IMR-90 (cell line): ENCODE measurements around the gene TMEM176A. TPM values are rescaled to one million over a fixed set of nuclear protein-coding genes. Genes with fewer than 3 reads are reported as not detected.

Experiments used
- ATAC-seq: fragments of 200-7000 bp; cut with Tn5 transposase; 2 replicates; pipeline ENCODE4 v1.9.1; 2020; ENCODE audit warnings: low read depth, mild to moderate bottlenecking, moderate library complexity
- BruUV-seq: library from RNA; stranded (reverse); fragments of 400-500 nt; replicated peaks from 2 replicates; lab custom pipeline; 2021; lab: Mats Ljungman, UMichigan
- CTCF ChIA-PET: fragments of 300-600 bp; formaldehyde crosslinking; extraction: SDS; loops from one replicate; lab custom pipeline; 2021; ENCODE audit warnings: antibody characterized with exemption; lab: Yijun Ruan, JAX
- POLR2A ChIA-PET: fragments of 300-600 bp; sonication (Branson Sonifier 250); formaldehyde crosslinking; loops from one replicate; lab custom pipeline; 2022; ENCODE audit warnings: antibody characterized with exemption; ENCODE audit not compliant: unreplicated experiment; lab: Charles Lee
- DNase-seq: peaks from one replicate; pipeline ENCODE4 v3.0.0; 2013
- H2AFZ ChIP-seq: replicated peaks from 2 replicates; pipeline ENCODE3; 2013; ENCODE audit warnings: low read length, mild to moderate bottlenecking; ENCODE audit not compliant: poor library complexity
- H2AK5ac ChIP-seq: 2 replicates; pipeline ENCODE4 v1.6.1; 2013; ENCODE audit warnings: low read depth, low read length, inconsistent platforms
- H2AK9ac ChIP-seq: replicated peaks from 2 replicates; pipeline ENCODE3; 2013; ENCODE audit warnings: mild to moderate bottlenecking, low read depth, low read length, moderate library complexity; ENCODE audit not compliant: poor library complexity
- H2BK120ac ChIP-seq: 2 replicates; pipeline ENCODE4 v1.6.1; 2013; ENCODE audit warnings: low read depth, low read length, inconsistent platforms
- H2BK15ac ChIP-seq: 3 replicates; pipeline ENCODE4 v1.6.1; 2013; ENCODE audit warnings: low read depth, low read length, inconsistent platforms
- H2BK20ac ChIP-seq: 2 replicates; pipeline ENCODE4 v1.6.1; 2013; ENCODE audit warnings: low read depth, mild to moderate bottlenecking, inconsistent platforms, low read length, moderate library complexity
- H2BK5ac ChIP-seq: 2 replicates; pipeline ENCODE4 v1.6.1; 2013; ENCODE audit warnings: mild to moderate bottlenecking, low read depth, low read length, inconsistent platforms; ENCODE audit not compliant: poor library complexity, severe bottlenecking
- H3K14ac ChIP-seq: replicated peaks from 2 replicates; pipeline ENCODE4 v1.6.1; 2013; ENCODE audit warnings: low read depth, low read length, inconsistent platforms
- H3K18ac ChIP-seq: 2 replicates; pipeline ENCODE4 v1.6.1; 2013; ENCODE audit warnings: low read depth, low read length, control low read depth
- H3K23ac ChIP-seq: 2 replicates; pipeline ENCODE4 v1.6.1; 2013; ENCODE audit warnings: low read depth, low read length, inconsistent platforms
- H3K27ac ChIP-seq: 2 replicates; pipeline ENCODE4 v1.5.1; 2013; ENCODE audit warnings: mild to moderate bottlenecking, control low read depth, low read length; ENCODE audit not compliant: insufficient read depth
- H3K27me3 ChIP-seq: 2 replicates; pipeline ENCODE4 v1.6.1; 2013; ENCODE audit warnings: low read length; ENCODE audit not compliant: control insufficient read depth, insufficient read depth
- H3K36me3 ChIP-seq: 2 replicates; pipeline ENCODE4 v1.6.1; 2013; ENCODE audit warnings: low read length, mixed read lengths; ENCODE audit not compliant: control insufficient read depth, insufficient read depth
- H3K4ac ChIP-seq: 2 replicates; pipeline ENCODE4 v1.6.1; 2013; ENCODE audit warnings: low read depth, low read length, inconsistent platforms
- H3K4me1 ChIP-seq: 2 replicates; pipeline ENCODE4 v1.6.1; 2013; ENCODE audit warnings: low read length, mixed read lengths; ENCODE audit not compliant: control insufficient read depth, insufficient read depth
- H3K4me2 ChIP-seq: 2 replicates; pipeline ENCODE4 v1.6.1; 2013; ENCODE audit warnings: low read depth, mild to moderate bottlenecking, control low read depth, low read length, moderate library complexity
- H3K4me3 ChIP-seq: 2 replicates; pipeline ENCODE4 v1.5.1; 2013; ENCODE audit warnings: low read depth, mild to moderate bottlenecking, control low read depth, low read length, moderate library complexity; ENCODE audit not compliant: insufficient read depth
- H3K56ac ChIP-seq: 2 replicates; pipeline ENCODE4 v1.6.1; 2013; ENCODE audit warnings: low read length, inconsistent platforms; ENCODE audit not compliant: insufficient read depth; ENCODE audit errors: extremely low read depth
- H3K79me1 ChIP-seq, 2 experiments: 2 replicates each; pipeline ENCODE4 v1.6.1; 2013; ENCODE audit warnings: low read length in 2 of 2, inconsistent platforms in 1 of 2, low read depth in 1 of 2
- H3K9ac ChIP-seq: 2 replicates; pipeline ENCODE4 v1.6.1; 2013; ENCODE audit warnings: low read depth, low read length, control low read depth
- H3K9me1 ChIP-seq: 2 replicates; pipeline ENCODE4 v1.6.1; 2013; ENCODE audit warnings: low read length, inconsistent platforms; ENCODE audit not compliant: insufficient read depth
- H3K9me3 ChIP-seq: 2 replicates; pipeline ENCODE4 v1.6.1; 2013; ENCODE audit warnings: low read length; ENCODE audit not compliant: control insufficient read depth, insufficient read depth
- H4K20me1 ChIP-seq: 2 replicates; pipeline ENCODE4 v1.6.1; 2013; ENCODE audit warnings: low read length, inconsistent platforms; ENCODE audit not compliant: insufficient read depth
- H4K5ac ChIP-seq: 2 replicates; pipeline ENCODE4 v1.6.1; 2013; ENCODE audit warnings: mild to moderate bottlenecking, low read depth, low read length, control low read depth
- H4K8ac ChIP-seq, 2 experiments: 2 replicates each; pipeline ENCODE4 v1.6.1; 2013; ENCODE audit warnings: low read depth in 2 of 2, low read length in 2 of 2, control low read depth in 1 of 2, inconsistent platforms in 1 of 2
- H4K91ac ChIP-seq: 2 replicates; pipeline ENCODE4 v1.6.1; 2013; ENCODE audit warnings: low read depth, low read length, inconsistent platforms; ENCODE audit not compliant: insufficient read depth
- CHD1 ChIP-seq: IDR thresholded peaks from 2 replicates; pipeline ENCODE4 v1.6.1; 2012; ENCODE audit warnings: low read depth, low read length, improper control_type of control experiment
- POLR2A ChIP-seq: IDR thresholded peaks from 2 replicates; pipeline ENCODE4 v1.6.1; 2012; ENCODE audit warnings: mild to moderate bottlenecking, low read depth, low read length
- USF2 ChIP-seq: fragments of 150-350 bp; IDR thresholded peaks from 2 replicates; pipeline ENCODE4 v1.6.1; 2017; ENCODE audit warnings: mild to moderate bottlenecking, antibody characterized with exemption, low read length, low read depth
- WGBS, 2 experiments: methylation state at CpG; one replicate each; pipeline versions ENCODE4 v1.1.5 to v1.1.7; 2013; ENCODE audit warnings: missing lambda C conversion rate in 2 of 2; ENCODE audit not compliant: insufficient read length in 1 of 2; ENCODE audit errors: extremely low coverage in 2 of 2; 5-methylcytosine and 5-hydroxymethylcytosine counted together
- dilution Hi-C: fragments of 300-500 bp; cut with HindIII; formaldehyde crosslinking; loops from one replicate; pipeline ENCODE4 v1.14.3; 2018; ENCODE audit warnings: low sequenced_read_pairs; ENCODE audit not compliant: unreplicated experiment
- in situ Hi-C: fragments of 300-500 bp; cut with MboI; formaldehyde crosslinking; loops from 3 replicates; pipeline ENCODE4 v1.14.3; 2019; ENCODE audit warnings: low sequenced_read_pairs, inconsistent platforms, mixed read lengths
- intact Hi-C: fragments of 100-400 bp; cut with micrococcal nuclease; formaldehyde crosslinking; loops from 2 replicates; pipeline ENCODE4 v1.10.0; 2022
- polyA plus RNA-seq, 3 experiments: library from polyadenylated mRNA; depleted of rRNA; stranded (reverse); fragments of >200 nt; gene quantifications; 2 replicates each; pipeline ENCODE4 v1.2.3, GENCODE V29; 2012; ENCODE audit warnings: low replicate concordance in 1 of 3
- total RNA-seq: library from RNA; depleted of rRNA; stranded (reverse); fragments of >200 nt; gene quantifications from 2 replicates; pipeline ENCODE4 v1.2.3, GENCODE V29; 2012
- TF ChIP-seq, protein P1 (sequence below): conservative IDR thresholded peaks from 2 replicates; pipeline ENCODE4 v1.5.1; 2012; ENCODE audit warnings: mild to moderate bottlenecking, low read depth, low read length, improper control_type of control experiment

TMEM176A gene
- total and polyA plus RNA-seq, 2 of the 4 experiments (the other 2 are of a cell fraction), result not detected

DNA sequence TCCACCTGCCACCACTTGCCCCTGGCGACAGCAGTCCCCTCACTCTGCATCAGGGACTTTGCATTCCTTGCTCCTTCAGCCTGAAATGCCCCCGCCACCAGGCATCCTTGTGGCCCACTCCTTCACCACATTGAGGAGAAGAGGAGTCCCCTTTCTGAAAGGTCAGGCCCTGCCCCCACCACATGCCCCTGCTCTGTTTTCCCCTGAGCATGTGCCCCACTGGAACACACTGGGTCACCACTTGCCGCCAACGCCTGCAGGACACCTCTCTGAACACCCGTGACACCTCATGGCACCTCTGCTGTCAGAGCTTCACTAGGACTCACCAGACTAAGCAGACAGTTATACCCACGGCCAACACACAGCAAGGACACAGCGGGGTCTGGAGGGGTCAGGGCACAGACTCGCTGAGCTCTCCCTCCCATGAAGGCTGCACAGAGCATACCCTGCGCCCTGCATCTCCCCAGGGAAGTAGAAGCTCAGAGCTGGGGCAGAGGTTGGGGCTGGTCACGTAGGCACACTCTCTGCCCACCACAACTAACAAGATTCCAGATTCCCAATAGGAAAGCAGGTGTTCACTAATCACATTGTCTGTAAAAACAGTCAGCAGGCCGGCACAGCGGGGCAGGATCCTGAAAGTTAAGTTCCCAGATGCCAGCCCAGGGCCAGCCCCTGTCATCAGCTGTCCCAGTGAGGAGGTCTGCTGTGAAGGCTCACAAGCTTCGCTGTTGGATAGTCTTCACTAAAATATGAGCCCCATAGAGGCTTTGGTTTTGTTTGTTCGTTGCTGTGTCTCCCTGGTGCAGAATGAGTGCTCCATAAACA lies 45.9 kb downstream of the TMEM176A start (continued):
- no peak for TF ChIP-seq CHD1

- intact Hi-C loops (no loop called here), in situ Hi-C loops (no loop called here), dilution Hi-C loops (no loop called here)
- H3K27me3 ChIP-seq, result peaks cover 3% of the 10 kb centered on the region; the same call in 1 of the 2 replicates
- TF ChIP-seq POLR2A (no peak), USF2 (no peak), CHD1 (no peak)
- TF ChIP-seq, protein P1, sequence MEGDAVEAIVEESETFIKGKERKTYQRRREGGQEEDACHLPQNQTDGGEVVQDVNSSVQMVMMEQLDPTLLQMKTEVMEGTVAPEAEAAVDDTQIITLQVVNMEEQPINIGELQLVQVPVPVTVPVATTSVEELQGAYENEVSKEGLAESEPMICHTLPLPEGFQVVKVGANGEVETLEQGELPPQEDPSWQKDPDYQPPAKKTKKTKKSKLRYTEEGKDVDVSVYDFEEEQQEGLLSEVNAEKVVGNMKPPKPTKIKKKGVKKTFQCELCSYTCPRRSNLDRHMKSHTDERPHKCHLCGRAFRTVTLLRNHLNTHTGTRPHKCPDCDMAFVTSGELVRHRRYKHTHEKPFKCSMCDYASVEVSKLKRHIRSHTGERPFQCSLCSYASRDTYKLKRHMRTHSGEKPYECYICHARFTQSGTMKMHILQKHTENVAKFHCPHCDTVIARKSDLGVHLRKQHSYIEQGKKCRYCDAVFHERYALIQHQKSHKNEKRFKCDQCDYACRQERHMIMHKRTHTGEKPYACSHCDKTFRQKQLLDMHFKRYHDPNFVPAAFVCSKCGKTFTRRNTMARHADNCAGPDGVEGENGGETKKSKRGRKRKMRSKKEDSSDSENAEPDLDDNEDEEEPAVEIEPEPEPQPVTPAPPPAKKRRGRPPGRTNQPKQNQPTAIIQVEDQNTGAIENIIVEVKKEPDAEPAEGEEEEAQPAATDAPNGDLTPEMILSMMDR, result no peak
- H2BK15ac ChIP-seq, result no peak overlapping the region
- H2BK120ac ChIP-seq, result no peak overlapping the region
- no TSS peak for BruUV-seq
- no peak overlapping the region for H4K91ac ChIP-seq
- no CpG with 5 or more reads among the region's 5 CpGs for WGBS, 2 experiments
- H4K8ac ChIP-seq, result no peak overlapping the region
- H3K4me1 ChIP-seq, result peaks cover 4% of the 10 kb centered on the region; the same call in 1 of the 2 replicates
- H3K9me1 ChIP-seq, result no peaks in the 10 kb centered on the region
- no peak overlapping the region for H3K18ac ChIP-seq
- no peak overlapping the region for H3K56ac ChIP-seq
- H4K5ac ChIP-seq, result no peak overlapping the region
- H2AFZ ChIP-seq, result no peak overlapping the region
- CTCF ChIA-PET, result no interaction called here
- no peaks in the 10 kb centered on the region for H3K36me3 ChIP-seq
- H4K20me1 ChIP-seq, result no peaks in the 10 kb centered on the region
- H2BK5ac ChIP-seq, result no peak overlapping the region
- no peak overlapping the region for H3K4me3 ChIP-seq
- no peak overlapping the region for H3K9ac ChIP-seq
- ATAC-seq, result no peak
- H2BK20ac ChIP-seq, result no peak overlapping the region
- H3K4ac ChIP-seq, result no peak overlapping the region
- no peak for DNase-seq
- POLR2A ChIA-PET, result no interaction called here
- H3K27ac ChIP-seq, result no peak overlapping the region
- H2AK9ac ChIP-seq, result no peak overlapping the region
- H3K79me1 ChIP-seq, result no peaks in the 10 kb centered on the region
- no peaks in the 10 kb centered on the region; the same call in 1 of the 2 replicates for H3K9me3 ChIP-seq
- H3K14ac ChIP-seq, result no peak overlapping the region
- no peak overlapping the region for H2AK5ac ChIP-seq
- no peak overlapping the region for H3K23ac ChIP-seq
- no peak overlapping the region for H3K4me2 ChIP-seq
Measured at GRCh38 chr7:150847536-150847935, 47.0 kb downstream of the TMEM176A start.
